ENCODE results near the gene PIAS3.
"Not testable (repeated sequence)": the region's sequence is repeated elsewhere in the genome, so short reads cannot be mapped to it uniquely, and the experiment has no call there.

Gene PIAS3

GRCh38 chr1:145823565-145824498 is 35.0 kb downstream of the PIAS3 start, which contains the start of the genes POLR3C and RNF115:
Gene POLR3C, plus strand, starts transcription at chr1:145824200. Its CDS starts 1,577 bp downstream, at chr1:145825777.
Gene RNF115, minus strand, starts transcription at chr1:145824095. Its CDS starts 222 bp downstream, at chr1:145823873.
- DNase-seq (ENCODE audit: low spot score), result peak; percentile 89

DNA sequence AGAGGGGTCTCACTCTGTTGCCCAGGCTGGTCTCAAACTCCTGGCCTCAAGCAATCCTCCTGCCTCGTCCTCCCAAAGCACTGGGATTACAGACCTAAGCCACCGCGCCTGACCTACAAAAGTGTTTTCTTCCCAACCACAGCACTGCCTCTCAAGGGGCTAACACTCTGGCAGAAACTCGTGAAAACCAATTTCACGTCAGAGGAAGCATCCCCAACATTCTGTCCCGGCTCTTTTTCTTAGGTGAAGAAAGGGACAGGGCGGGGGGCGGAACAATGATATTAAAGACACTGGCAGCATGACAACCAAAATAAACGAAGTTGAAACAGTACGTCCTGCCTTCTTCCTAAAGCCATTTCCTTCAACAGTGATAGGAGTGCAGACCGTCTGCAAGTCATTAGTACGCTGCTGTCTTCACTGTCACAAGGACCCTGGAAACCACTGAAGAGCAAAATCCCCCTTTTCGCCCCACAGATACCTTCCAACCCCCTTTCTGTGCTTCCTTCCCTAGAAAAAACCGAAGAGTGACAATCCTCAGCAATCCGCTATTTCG is 36.0 kb downstream of the PIAS3 start:
- not testable (repeated sequence) for DNase-seq (ENCODE audit: low spot score)

- DNase-seq (ENCODE audit: low spot score), result not testable (repeated sequence)
Observed at GRCh38 chr1:145818095-145818494, 40.8 kb downstream of the PIAS3 start.

DNA sequence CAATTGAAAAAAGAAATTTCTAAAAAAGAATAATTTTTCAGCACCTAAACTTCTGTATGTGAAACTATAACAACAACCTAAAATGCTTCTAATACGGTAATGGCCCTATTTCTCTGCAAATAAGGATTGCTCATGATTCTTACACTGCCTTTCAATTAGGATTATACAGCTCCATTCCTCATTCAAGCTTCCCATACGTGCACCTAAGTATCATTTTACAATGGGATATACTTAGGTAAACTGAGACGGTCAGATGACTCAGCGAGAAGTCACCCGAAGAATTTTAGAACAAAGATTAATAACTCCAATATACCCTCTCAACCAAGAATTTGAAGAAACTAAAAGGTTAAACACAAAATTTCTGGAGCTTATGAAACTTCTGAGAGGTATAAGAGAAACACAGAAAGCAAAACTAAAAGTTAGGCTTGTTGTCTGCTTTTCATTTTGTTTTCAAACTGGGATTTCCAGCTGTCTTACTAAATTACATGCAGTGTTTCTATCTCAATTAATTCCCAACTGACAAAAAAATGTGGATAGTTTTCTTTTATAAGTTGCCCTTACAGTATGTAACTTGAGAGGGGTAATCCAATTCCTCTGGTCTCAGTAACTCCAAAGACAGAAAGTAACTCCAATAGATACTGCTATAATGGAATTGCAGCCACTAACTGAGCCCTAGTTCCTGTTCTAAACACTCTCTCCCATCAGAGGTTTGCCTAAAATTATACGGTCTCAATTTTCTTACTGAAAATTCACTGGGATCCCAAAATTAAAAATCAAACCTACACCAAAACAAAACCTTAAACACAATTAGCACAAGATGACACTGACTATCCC is 45.7 kb downstream of the PIAS3 start:
- not testable (repeated sequence) for DNase-seq (ENCODE audit: low spot score)

- no peak for DNase-seq (ENCODE audit: low spot score)
Observed at GRCh38 chr1:145806844-145807243, 52.0 kb downstream of the PIAS3 start.

GRCh38 chr1:145806408-145806807 is 52.5 kb downstream of the PIAS3 start:
- no peak for DNase-seq (ENCODE audit: low spot score)

DNA sequence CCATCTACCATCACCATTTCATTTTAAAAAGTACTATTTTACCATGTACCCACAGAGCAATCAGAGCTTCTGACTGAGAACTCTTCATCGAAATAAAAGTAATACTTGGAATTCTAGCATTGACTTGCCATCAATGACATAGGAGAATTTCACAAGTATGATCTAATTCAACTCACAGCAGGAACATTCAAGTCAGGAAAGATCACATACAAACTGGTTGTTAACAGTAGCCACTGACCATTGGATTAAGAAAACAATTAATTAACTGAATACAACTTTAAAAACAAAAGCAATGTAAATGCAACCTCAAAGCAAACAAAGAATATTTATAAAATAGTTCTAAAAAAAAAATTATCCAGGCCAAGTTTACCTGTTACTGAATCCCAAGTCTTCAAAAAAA is 53.8 kb downstream of the PIAS3 start:
- DNase-seq (ENCODE audit: low spot score), result no peak

- DNase-seq (ENCODE audit: low spot score), result no peak
Observed at GRCh38 chr1:145804235-145805045, 54.4 kb downstream of the PIAS3 start.

DNA sequence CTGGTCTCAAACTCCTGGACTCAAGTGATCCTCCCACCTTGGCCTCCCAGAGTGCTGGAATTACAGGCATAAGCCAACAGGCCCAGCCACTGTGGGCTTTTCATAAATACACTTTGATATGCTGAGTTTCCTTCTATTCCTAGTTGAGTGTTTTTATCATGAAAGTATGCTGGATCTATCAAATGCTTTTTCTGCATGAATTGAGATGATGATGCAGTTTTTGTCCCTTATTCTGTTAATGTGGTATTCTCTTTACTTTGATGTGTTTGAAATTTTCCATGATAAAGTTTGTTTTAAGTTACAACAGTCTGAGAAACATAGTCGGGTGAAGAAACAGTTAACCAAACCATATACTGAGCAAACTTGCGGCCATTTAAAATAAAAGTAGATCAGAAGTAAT is 59.1 kb downstream of the PIAS3 start:
- DNase-seq (ENCODE audit: low spot score), result no peak
